Measurements from ENCODE around the gene KSR2.

DNA sequence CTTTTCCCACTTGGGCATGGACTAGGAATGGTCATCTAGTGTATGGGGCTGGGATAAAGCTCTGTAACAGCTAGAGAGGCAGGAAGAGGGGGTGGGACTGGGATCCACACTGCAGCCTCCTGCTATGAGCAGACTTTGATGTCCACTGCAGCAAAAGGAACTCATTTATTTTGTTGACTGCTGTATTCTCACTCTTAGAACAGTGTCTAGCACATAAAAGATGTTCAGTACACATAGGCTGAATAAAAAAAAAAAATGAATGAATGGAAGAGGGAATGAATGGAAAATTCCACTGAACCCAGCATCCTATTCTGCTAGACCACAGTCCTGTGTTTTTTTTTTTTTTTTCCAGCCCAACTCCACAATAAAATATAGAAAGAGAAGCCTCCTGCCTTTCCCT is 501.2 kb downstream of the KSR2 start:
- TF ChIP-seq, protein P1, sequence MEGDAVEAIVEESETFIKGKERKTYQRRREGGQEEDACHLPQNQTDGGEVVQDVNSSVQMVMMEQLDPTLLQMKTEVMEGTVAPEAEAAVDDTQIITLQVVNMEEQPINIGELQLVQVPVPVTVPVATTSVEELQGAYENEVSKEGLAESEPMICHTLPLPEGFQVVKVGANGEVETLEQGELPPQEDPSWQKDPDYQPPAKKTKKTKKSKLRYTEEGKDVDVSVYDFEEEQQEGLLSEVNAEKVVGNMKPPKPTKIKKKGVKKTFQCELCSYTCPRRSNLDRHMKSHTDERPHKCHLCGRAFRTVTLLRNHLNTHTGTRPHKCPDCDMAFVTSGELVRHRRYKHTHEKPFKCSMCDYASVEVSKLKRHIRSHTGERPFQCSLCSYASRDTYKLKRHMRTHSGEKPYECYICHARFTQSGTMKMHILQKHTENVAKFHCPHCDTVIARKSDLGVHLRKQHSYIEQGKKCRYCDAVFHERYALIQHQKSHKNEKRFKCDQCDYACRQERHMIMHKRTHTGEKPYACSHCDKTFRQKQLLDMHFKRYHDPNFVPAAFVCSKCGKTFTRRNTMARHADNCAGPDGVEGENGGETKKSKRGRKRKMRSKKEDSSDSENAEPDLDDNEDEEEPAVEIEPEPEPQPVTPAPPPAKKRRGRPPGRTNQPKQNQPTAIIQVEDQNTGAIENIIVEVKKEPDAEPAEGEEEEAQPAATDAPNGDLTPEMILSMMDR (IDR thresholded peaks at IDR 0.05; ENCODE audit: extremely low read depth in 1 of 2, insufficient read depth in 1 of 2, low read depth in 1 of 2, low read length in 2 of 2): no peak
- no peak for TF ChIP-seq POLR2A (IDR thresholded peaks at IDR 0.05; ENCODE audit: low read depth, low read length)

All from endothelial cell of umbilical vein (primary cell).